HG02571 (cell line): ENCODE data around the gene GALNT18.

ENCODE experiments used
- ATAC-seq: cut with Tn5 transposase; IDR thresholded peaks from one replicate; pipeline ENCODE4 v1.9.1; 2021; ENCODE audit warnings: mild to moderate bottlenecking, moderate library complexity; ENCODE audit not compliant: unreplicated experiment

The GALNT18 gene

DNA sequence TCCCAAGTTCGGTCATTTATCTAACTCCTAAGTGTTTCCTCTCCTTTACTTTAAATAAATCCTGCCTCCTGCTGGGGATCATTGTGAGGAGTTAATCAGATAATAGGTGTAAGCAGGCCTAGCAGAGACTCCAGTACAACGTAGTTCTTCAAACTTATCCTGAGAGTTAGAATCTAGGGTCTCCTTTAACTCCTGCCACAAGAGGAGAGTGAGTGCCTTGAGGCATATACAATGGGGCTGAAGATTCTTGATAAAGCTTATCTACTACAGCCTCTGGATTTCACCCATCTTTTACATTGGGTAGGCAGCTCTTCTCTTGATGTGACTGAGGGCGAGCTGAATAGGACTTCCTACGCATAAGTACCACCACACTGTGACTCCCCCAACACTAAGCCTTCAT is 3.1 kb upstream of the GALNT18 start:
- ATAC-seq, result no peak

DNA sequence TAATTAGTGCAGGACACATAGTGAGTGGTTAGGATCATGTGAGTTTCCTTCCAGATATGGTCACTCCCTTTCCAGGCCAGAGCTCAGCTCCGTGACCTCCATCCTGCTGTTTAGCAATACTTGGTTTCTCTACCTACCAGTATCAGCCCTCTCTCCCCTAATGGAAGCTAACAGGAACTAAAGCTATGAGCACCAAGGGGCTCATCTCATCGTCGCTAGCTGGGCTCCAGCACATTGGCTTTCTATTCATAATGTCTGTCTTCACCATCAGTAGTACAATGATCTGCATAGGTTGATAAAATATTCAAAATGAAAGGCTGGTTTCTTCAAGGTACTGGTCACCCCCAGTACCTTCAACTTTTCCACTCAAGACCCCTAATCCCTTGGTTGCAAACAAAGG is 2.4 kb upstream of the GALNT18 start:
- ATAC-seq, result no peak

DNA sequence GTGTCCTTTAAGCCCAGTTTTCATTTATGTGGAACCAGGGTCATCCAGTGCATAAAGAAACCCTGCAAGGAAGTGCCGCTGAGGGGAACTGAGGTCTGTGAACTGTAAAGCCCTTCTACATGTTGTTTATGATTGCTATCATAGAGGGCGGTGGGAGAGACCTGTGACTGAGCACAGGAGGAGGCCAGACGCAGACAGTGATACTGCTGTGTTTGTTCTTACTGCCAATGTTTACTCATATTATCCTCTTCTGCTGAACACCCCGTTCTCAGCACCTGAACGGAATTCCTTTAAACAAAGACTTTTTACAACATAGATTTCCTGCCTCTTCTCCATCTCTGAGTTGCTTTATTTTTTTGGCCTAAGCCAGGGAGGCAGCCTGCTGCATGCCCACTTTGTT is 967 bp upstream of the GALNT18 start:
- ATAC-seq, result no peak

DNA sequence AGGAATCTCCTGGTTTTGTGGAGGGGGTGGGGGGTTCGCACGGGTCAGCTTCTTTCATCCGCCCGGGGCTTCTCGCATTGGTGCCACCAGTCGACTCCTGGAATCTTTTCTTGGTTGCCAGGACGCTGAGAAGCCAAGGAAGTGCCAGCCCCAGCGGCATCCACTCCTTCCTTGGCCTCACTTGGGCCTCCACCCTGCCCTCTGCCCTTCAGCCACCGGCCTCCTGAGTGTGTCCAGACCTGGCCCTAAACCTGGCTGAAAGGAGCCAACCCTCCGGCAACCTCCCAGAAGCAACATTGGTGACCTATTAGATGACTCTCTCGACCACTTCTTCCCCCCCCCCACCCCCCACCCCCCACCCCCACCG is 518 bp upstream of the GALNT18 start:
- ATAC-seq, result peak; percentile 1

DNA sequence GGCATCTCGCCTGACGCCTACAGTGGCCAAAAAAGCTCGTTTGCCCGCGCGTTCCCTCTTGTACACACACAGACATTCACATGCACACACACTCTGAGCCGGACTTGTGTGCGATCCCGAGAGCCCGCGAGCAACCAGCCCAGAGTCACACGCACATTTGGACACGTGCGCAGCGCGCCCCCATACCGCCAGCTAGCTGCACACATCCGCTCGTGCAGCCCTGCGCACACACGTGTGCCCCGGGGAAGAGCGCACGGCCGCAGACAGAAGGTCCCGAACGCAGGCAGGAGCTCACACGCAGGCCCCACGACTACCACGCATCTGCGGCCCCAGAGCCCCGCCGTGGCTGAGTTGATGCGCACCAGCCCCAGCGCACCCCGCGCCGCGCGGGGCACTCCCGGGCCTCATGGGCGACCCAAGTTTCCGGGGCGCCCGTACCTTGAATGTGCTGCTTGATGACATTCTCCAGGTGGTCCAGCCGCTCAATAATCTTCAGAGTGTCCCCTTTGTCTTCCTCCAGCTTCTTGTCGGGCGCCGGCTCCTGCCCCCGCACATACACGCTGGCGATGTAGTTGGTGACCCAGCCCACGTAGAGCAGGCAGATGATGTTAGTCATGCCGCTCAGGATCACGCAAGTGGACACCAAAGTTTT is 758 bp downstream of the GALNT18 start:
- ATAC-seq, result peak; percentile 11

DNA sequence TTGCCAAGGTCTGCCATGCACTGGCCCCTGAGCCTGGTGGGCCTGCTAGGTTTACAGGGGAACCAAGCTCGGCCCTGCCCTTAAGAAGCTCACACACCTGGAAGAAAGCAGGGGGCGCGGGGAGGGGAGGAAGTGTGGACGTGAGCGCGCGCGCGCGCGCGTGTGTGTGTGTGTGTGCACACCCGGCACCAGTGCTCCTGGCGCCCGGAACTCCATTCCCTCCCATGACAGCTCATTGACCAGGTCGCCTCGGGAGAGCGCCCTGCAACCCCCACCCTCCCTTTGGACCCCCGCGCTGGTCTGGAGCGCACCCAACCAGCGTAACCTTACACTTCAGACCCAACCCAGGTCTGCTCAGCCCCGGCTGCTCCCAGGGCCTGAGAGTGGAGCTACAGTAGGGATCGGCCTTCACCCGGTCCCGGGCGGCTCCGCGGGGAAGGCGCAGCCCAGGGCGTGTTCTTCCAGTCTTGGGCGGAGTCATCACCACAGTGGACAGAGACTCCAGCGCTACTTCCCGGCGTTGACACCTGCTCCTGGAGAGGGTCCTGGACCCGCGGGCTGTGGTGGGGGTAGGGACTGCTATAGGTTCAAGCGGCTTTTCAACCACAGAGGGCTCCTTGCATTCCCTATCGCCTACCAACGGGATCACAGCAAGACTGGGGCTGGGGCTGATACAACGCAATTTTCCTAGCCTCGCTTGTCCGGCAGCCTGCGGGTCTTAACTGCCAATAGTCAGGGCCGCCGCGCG is 1.5 kb downstream of the GALNT18 start:
- no peak for ATAC-seq

DNA sequence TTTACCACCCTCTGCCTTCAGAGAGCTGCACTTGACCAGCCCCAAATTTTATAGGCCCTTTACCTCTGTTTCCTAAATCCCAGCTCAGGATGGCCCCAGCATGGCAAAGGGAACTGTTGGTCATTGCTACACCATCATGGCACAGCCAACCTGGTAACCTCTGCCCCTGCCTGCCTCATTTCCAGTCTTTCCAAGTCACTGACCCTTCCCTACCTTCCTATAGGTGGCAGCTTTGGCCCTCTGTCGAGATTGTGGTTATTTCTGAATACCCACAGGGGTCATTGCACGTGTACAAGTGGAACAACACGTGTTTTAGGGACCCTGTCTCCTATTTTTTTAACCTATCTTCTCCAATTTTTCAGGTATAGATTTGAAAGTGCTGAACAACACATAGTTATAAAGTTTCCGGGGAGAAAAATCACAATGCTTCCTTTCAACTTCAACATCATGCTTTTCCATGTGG is 2.8 kb downstream of the GALNT18 start:
- ATAC-seq, result no peak

DNA sequence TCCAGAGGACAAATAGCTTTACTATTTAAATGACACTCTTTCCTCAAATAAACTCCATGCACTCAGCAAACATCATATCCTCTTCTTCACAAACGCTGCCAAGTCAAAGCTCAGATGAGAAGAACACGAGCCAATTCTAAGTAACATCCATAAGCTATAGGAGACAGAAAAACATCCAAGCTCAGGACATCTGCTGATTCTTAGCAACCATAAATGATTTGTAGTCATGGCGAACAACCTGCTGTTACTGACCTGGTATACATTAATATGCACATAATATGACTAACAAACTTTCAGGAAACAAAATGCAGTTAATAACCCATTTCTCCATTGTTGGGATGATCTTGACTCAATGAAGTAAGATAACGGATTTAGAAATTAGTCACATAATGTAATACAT is 6.7 kb downstream of the GALNT18 start:
- no peak for ATAC-seq

DNA sequence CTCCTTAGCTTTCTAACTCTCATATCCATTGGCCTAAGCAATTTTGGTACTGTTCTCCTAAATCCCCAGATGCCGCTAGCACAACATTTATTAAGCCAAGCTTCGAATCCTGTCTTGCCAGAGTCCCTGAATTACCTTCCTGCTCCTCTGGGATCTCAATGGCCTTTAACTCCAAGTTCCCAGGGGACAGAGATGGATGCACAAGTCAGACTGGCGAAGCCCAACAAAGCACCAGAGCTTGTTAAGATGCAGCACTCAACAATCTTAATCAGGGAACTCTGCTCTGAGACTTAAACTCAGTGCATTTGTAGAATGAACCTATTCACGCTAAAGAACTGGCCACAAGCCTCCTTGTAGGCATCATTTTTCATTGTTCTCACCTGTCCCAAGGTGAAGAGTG is 9.4 kb downstream of the GALNT18 start:
- ATAC-seq, result no peak

DNA sequence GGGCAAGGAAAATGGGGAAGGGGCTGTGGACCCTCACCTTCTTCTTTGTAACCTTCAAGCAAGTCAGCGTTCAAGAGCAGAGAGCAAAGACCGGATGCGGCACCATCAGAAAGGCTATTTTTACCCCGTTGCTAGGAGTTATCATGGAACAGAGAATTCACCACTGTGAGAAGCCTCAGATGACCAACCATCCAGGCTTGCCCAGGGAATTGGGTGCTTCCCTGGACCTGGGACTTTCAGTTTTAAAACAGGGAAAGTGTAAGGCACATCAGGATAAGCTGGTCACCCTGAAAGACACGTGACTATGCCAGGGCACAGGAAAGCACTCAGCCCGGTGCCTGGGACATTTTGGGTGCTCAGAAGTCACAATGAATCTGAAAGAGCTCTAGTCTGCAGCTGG is 10.4 kb downstream of the GALNT18 start:
- no peak for ATAC-seq

DNA sequence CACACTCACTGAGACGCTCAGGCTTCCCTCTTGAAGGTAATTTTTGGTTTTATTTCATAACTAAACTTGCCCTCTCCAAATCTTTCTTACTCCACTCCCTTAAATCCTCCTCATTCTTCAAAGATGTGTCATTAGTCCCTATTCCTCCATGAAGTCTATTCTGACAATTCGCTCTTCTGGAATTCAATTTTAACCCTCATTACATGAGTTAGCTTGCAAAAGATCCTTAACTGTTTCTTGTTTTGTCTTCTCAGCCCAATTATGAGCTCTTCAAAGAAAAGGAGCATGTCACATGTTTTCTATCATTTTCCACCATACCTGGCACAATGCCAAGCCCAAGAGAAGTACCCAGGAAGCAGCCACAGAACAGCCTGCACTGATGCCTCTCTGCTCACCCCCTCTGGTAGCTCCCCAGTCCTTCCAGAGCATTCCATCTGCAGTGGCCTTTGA is 13.0 kb downstream of the GALNT18 start:
- ATAC-seq, result no peak

DNA sequence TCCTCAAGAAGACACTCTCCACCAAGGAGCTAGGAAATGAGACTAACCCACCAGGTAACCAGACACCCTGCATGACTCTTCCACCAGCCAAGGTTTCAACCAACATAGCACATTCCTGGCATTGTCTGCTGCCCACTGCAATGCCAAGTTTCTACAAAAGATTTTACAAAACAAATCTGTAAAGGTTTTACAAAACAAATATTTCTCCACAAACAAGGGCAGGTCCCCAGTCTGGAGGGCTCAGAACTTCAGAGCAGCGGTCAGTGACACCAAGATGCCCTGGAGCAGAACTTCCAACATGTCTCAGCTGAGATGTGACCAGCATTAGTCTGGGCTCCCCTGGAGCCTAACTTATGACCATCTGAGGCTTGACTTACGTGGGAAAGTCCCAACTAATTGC is 14.0 kb downstream of the GALNT18 start:
- ATAC-seq, result no peak

DNA sequence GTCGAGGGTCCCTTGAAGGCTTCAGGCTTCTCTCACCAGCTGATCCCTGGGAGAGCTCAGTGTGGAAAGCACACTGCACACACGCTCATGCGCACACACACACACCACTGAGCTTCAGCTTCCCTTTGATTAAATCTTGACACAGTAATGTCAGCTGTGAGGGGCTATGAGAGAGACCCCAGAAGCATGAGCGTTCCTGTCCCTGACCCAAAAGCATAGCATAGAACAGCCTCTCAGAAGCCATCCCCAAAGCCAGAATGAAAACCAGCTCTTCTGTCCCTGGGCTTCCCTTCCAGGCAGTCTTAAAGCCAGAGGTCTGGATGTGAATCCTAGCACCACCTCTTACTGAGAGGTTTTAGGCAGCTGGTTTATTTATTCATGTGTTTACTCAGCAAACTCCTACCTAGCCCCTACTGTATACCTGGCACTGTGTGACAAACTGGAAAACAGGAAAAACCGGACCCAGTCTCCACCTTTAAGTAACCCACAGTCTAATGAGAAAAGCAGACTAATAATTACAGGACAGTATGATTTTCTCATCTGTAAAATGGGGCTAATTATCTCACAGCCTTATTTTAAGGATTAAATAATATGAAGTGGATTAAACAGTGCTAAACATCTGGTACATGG is 15.9 kb downstream of the GALNT18 start:
- ATAC-seq, result no peak

DNA sequence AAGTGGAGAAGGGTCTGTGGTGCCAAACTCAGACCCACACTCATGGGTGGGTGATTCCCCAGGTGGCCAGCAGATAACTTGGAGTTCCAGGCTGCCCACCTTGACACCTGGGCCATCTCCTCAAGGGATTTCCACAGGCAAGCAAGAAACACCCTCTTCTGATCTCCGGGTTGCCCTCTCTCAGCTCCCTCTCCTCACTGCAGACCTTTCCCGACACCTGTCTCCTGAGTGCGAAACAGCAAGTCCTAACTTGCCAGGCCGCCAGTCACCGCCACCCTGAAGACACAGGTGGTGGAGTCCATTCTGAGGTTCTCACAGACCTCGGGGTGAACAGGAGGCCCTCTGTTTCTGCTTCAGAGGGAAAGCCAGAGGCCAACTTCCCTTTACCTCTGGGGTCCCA is 16.6 kb downstream of the GALNT18 start:
- no peak for ATAC-seq

DNA sequence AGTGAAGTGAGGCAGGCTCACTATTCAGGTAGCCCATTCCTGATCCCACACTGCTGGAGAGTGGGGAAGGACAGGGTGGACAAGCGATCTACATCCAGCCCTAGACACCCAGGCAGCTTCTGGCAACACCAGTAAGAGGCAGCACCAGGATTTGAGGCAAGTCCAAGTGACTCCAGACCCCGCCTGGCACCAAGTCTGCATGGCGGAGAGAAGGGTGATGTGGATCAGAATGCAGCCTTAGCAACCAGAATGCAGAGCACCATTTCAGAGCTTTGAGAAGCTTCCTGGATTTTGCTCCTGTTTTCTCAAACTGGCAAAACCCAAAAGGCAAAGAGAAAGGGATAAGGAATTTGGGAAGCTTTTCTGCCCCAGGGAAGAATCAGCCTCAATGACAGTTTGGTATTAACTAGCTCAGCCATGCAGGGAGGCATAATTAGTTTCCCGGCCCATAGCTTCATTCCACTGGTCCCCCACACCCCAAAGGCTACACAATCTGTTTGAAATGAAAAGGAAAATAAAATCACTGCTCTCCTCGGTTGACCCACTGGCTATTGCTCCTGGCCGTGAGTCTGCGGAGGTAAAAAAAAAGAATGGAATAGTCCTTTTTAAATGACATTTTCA is 17.3 kb downstream of the GALNT18 start:
- no peak for ATAC-seq

DNA sequence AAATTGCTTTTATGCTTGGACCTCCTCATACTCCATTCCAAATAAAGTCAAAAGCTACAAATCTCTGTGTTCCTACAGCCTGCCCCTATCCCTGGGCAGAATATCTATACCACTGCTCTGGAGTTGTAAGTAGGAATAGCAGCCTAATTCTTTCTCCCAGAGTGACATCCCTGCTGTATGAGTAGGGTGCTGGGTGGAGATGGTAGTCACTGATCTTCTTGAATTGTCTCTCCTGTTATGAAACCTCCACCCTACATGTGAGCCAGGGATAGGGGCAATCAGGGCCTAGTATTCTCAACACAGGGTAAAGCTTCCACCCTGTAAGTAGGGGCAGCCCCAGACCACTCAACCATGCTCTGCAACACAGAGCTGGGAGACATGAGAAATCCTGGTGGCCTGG is 19.8 kb downstream of the GALNT18 start:
- ATAC-seq, result no peak

DNA sequence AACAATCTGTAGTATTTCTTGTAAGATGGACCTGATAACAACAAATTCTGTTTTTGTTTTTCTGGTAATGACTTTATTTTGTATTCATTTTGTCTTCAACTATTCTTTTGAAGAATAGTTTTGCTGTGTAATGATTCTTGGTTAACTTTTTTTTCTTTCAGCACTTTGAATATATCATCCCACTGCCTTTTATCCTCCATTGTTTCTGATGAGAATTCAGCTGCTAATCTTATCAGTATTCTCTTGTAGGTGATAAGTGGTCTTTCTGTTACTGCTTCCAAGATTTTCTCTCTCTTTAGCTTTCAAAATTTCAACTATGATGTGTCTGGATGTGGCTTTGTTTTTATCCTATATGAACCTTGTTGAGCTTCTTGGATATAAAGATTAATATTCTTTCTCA is 21.5 kb downstream of the GALNT18 start:
- ATAC-seq, result no peak

DNA sequence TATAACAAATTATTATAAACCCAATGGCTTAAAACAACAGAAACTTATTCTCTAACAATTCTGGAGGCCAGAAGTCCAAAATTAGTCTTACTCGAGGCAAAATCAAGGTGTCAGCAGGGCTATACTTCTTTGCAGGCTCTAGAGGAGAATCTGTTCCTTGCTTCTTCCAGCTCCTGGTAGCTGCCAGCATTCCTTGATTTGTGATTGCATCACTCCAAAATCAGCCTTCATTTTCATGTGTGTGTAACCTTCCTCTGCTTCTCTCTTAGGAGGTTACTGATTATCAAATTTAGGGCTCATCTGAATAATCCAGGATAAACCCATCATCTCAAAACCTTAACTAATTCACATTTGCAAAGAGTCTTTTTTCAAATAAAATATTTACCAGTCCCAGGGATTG is 23.6 kb downstream of the GALNT18 start:
- no peak for ATAC-seq

DNA sequence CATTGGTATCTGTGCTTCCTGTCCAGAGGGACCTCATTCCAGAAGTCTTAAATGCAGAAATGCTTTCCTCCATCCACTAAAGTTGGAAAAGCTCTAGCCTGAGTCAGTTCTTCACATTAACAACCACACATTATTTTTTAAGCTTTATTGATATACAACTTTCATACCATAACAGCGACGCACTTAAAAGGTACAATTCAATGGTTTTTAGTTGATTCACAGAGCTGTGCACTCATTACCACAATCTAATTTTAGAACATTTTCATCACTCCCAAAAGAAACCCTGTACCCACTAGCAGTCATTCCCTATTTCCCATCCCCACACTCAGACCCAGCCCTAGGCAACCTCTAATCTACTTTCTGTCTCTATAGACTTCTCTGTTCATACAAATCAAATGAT is 27.6 kb downstream of the GALNT18 start:
- ATAC-seq, result no peak

DNA sequence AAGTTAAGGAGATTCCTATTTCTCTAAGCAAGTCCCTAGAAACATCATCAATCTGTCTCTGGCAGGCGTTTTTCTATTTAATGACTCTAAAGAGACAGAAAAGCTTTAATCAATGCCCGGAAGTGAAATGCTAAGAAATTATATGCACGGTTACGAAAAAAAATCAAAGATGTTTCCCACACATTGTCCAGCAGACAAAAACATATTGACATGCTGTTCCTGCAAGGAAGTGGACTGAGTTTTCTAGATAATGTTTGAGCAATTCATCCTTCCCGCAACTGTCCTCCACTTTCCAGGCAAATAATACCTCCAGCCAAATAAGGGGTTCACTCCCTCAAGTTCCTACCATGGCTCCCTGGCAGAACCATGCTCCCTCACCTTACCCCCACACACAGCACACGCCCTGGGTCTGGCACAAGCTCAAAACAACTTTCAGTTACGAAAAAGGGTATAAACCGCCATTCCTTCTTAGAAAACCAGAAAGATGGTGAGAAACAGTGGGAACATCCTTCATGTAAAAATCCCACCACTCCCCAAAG is 29.6 kb downstream of the GALNT18 start:
- ATAC-seq, result no peak

DNA sequence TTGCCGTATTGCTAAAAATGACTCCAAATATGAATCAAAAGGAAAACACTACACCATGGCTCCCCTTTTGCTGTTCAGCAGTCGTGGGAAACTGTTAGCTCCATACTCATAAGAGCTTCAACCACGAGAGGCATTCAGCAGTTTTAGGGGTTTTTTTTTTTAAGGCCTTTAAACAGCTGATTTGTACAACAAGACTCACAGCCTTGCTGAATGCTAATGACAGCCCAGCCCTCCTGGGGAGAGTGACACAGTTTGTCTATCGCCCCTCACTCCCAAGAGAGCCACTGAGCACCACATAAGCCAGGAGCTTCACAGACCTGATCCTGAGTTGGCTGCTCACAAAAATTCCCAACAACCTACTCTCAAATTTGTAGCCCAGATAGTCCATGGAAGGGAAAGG is 32.4 kb downstream of the GALNT18 start:
- ATAC-seq, result no peak

DNA sequence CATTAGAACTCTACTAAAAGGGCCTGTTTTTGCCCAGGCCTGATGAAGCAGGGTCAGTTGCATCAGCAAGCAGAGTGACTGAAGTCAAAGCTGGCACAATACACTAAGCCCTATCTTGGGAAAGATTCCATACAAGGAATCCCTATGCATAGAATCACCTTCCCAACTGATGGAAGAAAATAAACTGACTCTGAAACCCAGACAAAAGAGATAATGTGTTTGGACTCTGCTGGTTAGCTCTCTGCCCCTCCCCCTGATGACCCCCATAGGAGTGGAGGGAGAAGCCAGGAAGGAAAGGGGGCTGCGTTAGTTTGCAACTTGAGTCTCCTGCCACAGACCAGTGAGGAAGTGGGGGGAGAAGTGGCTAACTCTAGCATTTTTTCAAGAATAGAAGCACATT is 32.9 kb downstream of the GALNT18 start:
- ATAC-seq, result no peak
